Left lung (tissue), 10 donors: ENCODE results near the gene MCF2L. TPM values are rescaled to one million over a fixed set of nuclear protein-coding genes. Genes with fewer than 3 reads are reported as not detected.
A peak's percentile ranks its signal among the peaks of the same experiment; 100 is the strongest.

Experiments used
- ATAC-seq: fragments of 200-7000 bp; cut with Tn5 transposase; one replicate; pipeline ENCODE4 v1.9.1; 2020; ENCODE audit warnings: moderate library complexity
- DNase-seq, 4 donors: peaks; one replicate each; pipeline ENCODE4 v3.0.0-alpha.2; 2013 to 2020
- H3K27ac ChIP-seq, 2 donors: fragments of 200-600 bp; sonication (generic) in 1 of 2; one replicate each; pipeline versions ENCODE4 v1.5.0 to v1.8.0; 2020 to 2021
- H3K27me3 ChIP-seq, 2 donors: fragments of 200-600 bp; sonication (generic) in 1 of 2; one replicate each; pipeline versions ENCODE4 v1.5.0 to v1.8.0; 2020 to 2021
- H3K36me3 ChIP-seq, 2 donors: fragments of 200-600 bp; sonication (generic) in 1 of 2; one replicate each; pipeline versions ENCODE4 v1.5.0 to v1.8.0; 2020 to 2021
- H3K4me1 ChIP-seq, 2 donors: fragments of 200-600 bp; one replicate each; pipeline ENCODE4 v1.8.0; 2021
- H3K4me3 ChIP-seq, 2 donors: fragments of 200-600 bp; sonication (generic) in 1 of 2; one replicate each; pipeline versions ENCODE4 v1.5.0 to v1.8.0; 2020 to 2021; ENCODE audit warnings: mild to moderate bottlenecking in 1 of 2
- H3K9me3 ChIP-seq, 2 donors: fragments of 200-600 bp; sonication (generic) in 1 of 2; one replicate each; pipeline versions ENCODE4 v1.5.0 to v1.8.0; 2020 to 2021
- intact Hi-C, 2 donors: fragments of 100-400 bp; cut with DNase I; formaldehyde crosslinking; loops; one replicate each; pipeline versions ENCODE4 v1.11.2 to v1.14.2; 2022
- polyA plus RNA-seq, 6 donors: library from polyadenylated mRNA; unstranded; fragments of 120-200 nt; gene quantifications; one replicate each; pipeline ENCODE4 v1.2.1, GENCODE V29; 2013; ENCODE audit not compliant: insufficient read length in 6 of 6
- total RNA-seq, 2 donors: library from RNA; stranded (reverse); fragmentation: NEBNext Ultra II Directional; extraction: Animal tissue kit (Norgen Biotek cat#: 25700); gene quantifications; one replicate each; pipeline ENCODE4 v1.2.1, GENCODE V29; 2021
- TF ChIP-seq, protein P1 (sequence below), 2 donors: fragments of 200-600 bp; sonication (generic) in 1 of 2; IDR thresholded peaks; one replicate each; pipeline versions ENCODE4 v1.5.0 to v1.8.0; 2021; ENCODE audit warnings: antibody characterized with exemption in 2 of 2
- donor health status: DM: no; HTN: yes; CAD: no.
- donor health status: DM: no; HTN: no; CAD: no.

Gene MCF2L
- total and polyA plus RNA-seq, 8 donors: 22.2 to 39.5 (median 33.7) TPM

DNA sequence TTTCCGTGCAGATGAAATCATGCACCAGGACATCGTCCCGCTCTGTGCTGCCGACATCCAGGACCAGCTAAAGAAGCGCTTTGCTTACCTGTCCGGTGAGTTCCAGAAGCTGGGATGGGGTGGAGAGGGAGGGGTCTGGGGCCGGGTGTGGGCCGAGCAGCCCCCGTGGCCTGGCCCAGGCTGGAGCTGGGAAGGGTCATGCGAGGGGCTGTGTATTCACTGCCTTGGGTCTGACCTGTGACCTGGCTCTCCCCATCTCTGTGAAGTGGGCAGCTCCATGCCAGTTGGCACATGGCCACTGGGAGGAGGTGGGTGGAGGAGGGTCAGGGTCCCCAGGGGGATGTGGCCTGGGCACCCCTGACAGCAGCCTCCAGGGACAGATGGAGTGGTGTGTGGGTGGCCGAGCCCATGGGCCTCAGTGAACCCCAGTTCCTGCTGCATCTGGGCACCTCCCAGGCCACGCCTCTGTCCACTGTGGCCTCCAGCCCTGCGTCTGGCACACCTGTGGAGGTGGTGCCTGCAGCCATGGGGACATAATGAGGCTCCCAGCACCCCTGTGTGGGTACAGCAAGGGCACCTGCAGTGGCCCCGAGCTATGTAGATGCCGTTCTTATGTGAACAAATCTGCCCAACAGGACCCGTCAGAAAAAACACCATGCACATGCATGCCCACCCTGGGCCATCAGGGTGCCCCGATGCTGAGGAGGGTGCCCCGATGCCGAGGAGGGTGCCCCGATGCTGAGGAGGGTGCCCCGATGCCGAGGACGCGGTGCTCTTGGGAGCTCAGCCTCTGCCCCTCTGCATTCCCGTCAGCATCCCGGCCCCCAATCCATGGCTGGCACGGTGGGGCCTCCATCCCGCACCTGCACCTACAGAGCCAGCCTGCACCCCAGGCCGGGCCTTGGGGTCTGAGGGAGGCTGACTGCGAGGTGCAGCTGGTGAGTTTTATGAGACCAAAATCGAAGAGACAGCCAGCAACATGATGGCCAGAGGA lies 46.0 kb downstream of the MCF2L start:
- intact Hi-C loops: no loop called here
- Histone ChIP-seq H3K9me3 (no peaks in the 10 kb centered on the region), H3K36me3 (no peaks in the 10 kb centered on the region), H3K4me3 (no peak overlapping the region), H3K27ac (no peak overlapping the region), H3K27me3 (no peaks in the 10 kb centered on the region), H3K4me1 (no peaks in the 10 kb centered on the region)
- TF ChIP-seq, protein P1, sequence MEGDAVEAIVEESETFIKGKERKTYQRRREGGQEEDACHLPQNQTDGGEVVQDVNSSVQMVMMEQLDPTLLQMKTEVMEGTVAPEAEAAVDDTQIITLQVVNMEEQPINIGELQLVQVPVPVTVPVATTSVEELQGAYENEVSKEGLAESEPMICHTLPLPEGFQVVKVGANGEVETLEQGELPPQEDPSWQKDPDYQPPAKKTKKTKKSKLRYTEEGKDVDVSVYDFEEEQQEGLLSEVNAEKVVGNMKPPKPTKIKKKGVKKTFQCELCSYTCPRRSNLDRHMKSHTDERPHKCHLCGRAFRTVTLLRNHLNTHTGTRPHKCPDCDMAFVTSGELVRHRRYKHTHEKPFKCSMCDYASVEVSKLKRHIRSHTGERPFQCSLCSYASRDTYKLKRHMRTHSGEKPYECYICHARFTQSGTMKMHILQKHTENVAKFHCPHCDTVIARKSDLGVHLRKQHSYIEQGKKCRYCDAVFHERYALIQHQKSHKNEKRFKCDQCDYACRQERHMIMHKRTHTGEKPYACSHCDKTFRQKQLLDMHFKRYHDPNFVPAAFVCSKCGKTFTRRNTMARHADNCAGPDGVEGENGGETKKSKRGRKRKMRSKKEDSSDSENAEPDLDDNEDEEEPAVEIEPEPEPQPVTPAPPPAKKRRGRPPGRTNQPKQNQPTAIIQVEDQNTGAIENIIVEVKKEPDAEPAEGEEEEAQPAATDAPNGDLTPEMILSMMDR (IDR thresholded peaks at IDR 0.05): no peak
- ATAC-seq: no peak
- DNase-seq: peak in 1 of 4 donors; percentile 65

DNA sequence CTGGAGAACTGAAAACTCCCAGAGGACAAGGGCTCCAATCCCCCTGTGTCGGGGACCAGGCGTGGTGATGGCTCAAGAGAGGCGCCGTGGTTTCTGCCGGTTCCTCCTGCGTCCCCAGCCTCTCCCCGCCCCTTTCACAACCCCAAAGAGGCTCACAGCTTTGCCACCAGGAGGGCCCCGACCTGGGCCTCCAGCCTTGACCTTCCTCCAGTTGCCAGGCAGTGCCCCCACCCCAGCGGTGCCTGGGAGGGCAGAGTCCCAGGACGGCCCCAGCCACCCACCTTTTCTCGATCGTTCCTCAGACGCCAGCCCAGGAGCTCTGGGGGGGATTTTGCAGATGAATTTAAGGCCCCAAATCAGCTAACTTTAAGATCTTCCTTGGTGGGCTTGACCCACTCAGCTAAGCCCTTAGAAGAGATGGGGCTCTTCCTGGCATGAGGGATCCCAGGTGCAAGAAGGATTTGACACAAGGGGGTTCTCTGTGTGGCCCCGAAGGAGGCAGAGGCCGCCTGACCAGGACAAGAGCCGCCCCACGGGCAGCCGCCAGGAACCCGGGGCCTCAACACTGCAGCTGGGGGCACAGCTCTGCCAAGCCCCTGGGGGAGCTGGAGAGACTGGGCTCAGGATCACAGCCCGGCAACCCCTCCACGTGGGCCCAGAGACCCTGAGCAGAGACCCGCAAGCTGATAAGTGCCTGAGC lies 47.0 kb downstream of the MCF2L start:
- H3K4me1 ChIP-seq: no peaks in the 10 kb centered on the region
- intact Hi-C loops: no loop called here
- no peak for ATAC-seq
- H3K27me3 ChIP-seq: no peaks in the 10 kb centered on the region
- no peaks in the 10 kb centered on the region for H3K36me3 ChIP-seq
- TF ChIP-seq, protein P1 (IDR thresholded peaks at IDR 0.05): no peak
- H3K9me3 ChIP-seq: no peaks in the 10 kb centered on the region
- H3K27ac ChIP-seq: no peak overlapping the region
- DNase-seq: peak in 1 of 4 donors; percentile 62
- H3K4me3 ChIP-seq: no peak overlapping the region

DNA sequence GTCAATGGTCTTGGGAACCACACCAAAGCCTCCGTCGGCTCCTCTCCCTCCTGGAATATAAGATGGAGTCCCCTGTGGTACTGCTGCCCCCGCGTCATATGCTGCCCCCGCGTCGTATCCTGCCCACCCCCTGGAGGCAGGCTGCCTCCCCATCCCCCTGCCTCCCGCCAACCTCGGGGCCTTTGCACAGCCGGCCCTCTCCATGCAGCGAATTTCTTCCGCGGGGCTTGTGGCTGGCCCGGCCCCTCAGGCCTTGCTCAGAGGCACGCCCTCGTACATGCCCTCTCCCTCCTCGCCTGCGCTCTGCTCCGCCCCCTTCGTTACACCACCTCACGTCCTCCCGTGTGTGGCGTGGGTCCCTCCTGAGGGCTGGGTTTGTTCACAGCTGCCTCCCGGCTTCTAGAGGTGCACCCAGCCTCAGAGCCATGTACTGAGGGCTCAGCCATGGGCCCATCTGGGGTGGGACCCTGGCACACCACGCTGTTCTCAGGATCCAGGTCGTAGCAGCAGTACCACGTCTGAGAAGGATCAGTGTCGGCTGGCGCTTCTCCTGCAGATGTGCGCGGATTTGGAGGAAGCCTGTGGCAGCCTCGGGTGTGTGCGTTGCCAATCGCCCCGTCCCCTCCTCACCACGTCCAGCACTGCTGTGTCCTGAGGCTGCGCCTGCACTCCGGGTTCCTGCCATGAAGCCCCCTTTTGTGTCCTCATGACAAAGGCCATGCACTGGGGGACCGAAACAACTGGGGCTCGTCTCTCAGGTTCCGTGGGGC lies 47.7 kb downstream of the MCF2L start:
- ATAC-seq: no peak
- intact Hi-C loops: no loop called here

DNA sequence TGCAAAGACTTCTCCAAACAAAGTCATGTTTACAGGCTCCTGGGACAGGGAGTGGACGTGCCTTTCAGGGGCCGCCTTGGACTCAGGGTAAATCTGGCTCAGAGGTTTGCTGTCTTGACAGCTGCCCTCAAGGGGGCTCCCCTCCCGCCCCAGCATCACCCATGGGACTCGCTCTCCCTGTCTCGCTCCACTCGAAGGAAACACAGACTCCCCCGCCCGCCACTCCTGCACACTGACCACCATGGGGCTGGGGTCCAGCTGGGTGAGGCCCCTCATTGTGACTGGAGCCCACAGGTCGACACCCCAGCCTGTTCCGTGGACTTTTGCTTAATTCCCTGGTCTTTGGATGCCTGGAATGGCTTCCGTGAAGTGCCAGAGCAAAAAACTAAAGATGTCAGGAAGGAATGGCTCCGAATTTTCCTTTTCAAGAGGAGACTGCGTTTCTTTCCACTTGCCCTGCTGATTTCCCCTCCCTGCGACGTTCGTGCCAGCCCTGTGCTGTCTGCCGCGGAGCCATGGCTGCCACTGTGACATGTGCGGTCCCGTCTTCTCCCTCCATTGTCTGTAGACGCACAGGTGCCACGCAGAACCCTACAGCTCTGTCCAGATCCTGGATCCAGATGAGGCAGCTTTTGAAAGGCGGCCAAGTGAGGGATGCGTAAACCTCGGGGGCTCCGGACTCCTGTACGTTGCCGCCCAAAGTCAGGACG lies 48.6 kb downstream of the MCF2L start:
- Histone ChIP-seq H3K4me3 (no peak overlapping the region), H3K27me3 (peaks cover 0 to 4% of the 10 kb centered on the region in 2 donors), H3K4me1 (no peaks in the 10 kb centered on the region), H3K36me3 (no peaks in the 10 kb centered on the region), H3K9me3 (no peaks in the 10 kb centered on the region), H3K27ac (no peak overlapping the region)
- TF ChIP-seq, protein P1 (IDR thresholded peaks at IDR 0.05): no peak
- DNase-seq: peak in 1 of 4 donors; percentile 67
- intact Hi-C loops: no loop called here
- no peak for ATAC-seq

More for the DNA sequence above, 47.7 kb downstream of the MCF2L start:
- TF ChIP-seq, protein P1 (IDR thresholded peaks at IDR 0.05): no peak
- peak in 1 of 4 donors; percentile 61 for DNase-seq
- Histone ChIP-seq H3K9me3 (no peaks in the 10 kb centered on the region), H3K4me1 (no peaks in the 10 kb centered on the region), H3K27me3 (no peaks in the 10 kb centered on the region), H3K27ac (no peak overlapping the region), H3K36me3 (no peaks in the 10 kb centered on the region), H3K4me3 (no peak overlapping the region)
